HG02973 (cell line): Measurements from ENCODE around the gene SLC35A4.

Source experiments
- ATAC-seq: cut with Tn5 transposase; IDR thresholded peaks from one replicate; pipeline ENCODE4 v1.9.1; 2021; ENCODE audit warnings: moderate library complexity; ENCODE audit not compliant: unreplicated experiment

The SLC35A4 gene

DNA sequence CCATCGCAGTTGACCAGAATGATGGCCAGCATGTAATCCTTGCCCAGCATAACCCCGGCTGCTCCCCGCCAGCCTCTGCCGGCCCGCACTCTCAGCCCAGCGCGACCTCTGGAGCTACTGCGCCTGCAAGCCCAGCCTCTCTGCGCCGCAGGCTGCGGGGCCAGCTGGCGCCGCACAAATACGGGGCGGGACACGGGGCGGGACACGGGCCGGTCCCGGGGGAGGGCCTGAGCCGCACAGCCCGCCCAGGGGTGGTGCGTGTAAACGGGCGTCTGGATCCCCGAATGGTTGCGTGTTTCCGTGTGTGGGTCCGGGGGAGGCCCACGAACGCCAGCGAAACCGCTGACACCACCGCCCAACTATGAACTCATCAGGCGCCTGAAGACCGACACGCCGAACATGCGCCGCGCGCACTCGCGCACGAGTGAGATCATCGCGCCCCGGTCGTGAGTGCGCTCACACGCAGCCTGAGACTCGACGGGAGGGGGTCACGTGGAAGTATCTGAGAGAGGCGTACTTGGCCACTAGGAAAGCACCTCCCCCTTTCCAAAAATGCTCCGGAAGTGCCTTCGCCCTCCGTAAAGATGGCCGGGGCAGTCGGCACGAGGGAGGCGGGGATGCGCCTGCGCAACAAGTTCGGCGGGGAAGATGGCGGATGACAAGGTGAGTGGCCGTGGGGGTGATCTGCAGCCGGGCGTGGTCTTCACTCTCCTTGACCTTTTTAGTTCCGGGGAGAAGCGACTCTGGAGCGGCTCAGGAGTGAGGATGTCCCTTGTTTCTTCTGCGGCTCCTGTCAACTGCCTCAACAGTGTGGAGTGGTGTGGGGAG, at the start of gene SLC35A4, which contains the start of gene APBB3:
Gene SLC35A4 (plus strand): TSS at position 633 of the 828 bp plus-strand sequence. CDS start 2,342 bp downstream, outside the sequence.
Gene APBB3 (minus strand): TSS at position 403 of the 828 bp plus-strand sequence. CDS start 353 bp downstream, at position 50.
- peak; percentile 84 for ATAC-seq

GRCh38 chr5:140524003-140524402, 40.6 kb upstream of the SLC35A4 start:
- ATAC-seq: no peak

- ATAC-seq: no peak
These were observed 24.4 kb upstream of the SLC35A4 start for GRCh38 chr5:140540227-140540626.

DNA sequence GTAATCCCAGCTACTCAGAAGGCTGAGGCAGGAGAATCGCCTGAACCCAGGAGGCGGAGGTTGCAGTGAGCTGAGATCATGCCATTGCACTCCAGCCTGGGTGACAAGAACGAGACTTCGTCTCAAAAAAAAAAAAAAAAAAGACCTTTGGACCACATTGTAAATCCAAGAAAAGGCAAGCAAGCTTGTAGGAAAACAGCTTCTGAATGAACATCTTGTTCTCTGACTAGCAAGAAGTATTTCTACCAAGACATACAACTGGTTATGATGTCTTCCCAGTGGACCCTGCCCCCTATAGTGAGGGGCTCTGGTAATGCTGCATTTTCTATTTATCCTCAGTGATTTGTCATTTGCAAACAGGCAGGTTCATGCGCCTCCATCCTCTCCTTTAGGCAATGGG, 21.7 kb upstream of the SLC35A4 start:
- no peak for ATAC-seq

DNA sequence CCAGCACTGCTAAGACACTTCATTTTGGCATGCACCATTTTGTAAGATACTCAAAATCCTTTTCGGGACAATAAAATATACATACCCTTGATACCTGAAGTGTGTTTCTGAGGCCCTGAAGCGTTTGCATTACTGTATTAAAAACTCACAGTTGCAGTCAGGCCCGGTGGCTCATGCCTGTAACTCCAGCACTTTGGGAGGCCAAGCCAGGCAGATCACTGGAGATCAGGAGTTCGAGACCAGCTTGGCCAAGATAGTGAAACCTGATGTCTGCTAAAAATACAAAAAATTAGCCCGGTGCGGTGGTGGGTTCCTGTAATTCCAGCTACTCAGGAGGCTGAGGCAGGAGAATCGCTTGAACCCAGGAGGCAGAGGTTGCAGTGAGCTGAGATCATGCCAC, 19.6 kb upstream of the SLC35A4 start:
- no peak for ATAC-seq

GRCh38 chr5:140545606-140546005, 19.0 kb upstream of the SLC35A4 start:
- ATAC-seq: no peak

GRCh38 chr5:140546851-140547507, 17.6 kb upstream of the SLC35A4 start:
- no peak for ATAC-seq

DNA sequence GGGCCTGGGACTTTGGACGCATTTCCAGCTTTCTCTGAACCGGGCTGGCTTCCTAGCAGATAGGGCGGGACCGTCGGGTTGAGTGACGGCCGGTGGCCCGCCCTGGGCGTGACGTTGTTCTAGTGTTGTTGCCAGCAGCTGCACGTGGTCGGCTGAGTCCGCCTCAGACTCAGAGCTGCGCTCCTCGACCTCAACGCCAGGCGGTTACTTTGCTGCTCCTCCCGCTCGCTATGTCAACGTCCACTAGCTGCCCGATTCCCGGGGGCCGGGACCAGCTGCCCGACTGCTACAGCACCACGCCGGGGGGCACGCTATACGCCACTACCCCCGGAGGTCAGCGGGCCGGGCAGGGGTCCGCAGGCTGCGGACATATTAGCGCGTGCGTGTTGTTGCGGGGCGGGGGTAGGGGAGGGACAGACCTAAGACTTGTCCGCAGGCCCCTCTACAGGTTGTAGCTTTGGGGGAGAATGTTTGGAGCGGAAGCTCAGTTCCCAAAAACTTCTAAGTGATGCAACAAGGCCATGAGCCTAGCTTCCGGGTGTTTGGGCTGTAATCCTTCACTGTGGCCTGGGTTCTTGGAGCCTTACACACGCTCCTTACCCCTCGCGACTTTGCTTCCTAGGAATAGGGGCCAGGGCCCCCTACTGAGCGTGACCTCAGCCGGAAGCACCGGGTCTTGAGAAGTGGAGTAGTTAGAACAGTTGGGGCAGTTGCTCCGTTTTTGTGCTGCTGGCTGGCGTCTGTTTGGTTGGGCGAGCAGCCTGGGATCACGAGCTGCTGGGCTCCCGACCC, 16.9 kb upstream of the SLC35A4 start, which contains the start of gene EIF4EBP3:
Gene EIF4EBP3 (plus strand): TSS at position 155 of the 792 bp plus-strand sequence. CDS start 76 bp downstream, at position 231.
- peak; percentile 99 for ATAC-seq

- ATAC-seq: no peak
These were observed 16.3 kb upstream of the SLC35A4 start for GRCh38 chr5:140548300-140548688.

DNA sequence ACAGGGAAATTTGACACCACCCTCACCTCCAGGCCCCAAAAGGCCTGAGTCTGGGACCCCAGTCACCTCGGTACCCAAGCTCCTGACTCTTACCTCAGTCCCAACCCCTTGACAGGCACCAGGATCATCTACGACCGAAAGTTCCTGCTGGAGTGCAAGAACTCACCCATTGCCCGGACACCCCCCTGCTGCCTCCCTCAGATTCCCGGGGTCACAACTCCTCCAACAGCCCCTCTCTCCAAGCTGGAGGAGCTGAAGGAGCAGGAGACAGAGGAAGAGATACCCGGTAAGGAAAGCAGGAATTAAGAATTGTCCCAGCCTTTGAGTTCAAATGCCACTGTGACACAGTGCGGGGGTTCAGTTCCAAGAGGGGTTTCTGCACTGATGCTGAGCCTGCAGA, 15.8 kb upstream of the SLC35A4 start:
- no peak for ATAC-seq

DNA sequence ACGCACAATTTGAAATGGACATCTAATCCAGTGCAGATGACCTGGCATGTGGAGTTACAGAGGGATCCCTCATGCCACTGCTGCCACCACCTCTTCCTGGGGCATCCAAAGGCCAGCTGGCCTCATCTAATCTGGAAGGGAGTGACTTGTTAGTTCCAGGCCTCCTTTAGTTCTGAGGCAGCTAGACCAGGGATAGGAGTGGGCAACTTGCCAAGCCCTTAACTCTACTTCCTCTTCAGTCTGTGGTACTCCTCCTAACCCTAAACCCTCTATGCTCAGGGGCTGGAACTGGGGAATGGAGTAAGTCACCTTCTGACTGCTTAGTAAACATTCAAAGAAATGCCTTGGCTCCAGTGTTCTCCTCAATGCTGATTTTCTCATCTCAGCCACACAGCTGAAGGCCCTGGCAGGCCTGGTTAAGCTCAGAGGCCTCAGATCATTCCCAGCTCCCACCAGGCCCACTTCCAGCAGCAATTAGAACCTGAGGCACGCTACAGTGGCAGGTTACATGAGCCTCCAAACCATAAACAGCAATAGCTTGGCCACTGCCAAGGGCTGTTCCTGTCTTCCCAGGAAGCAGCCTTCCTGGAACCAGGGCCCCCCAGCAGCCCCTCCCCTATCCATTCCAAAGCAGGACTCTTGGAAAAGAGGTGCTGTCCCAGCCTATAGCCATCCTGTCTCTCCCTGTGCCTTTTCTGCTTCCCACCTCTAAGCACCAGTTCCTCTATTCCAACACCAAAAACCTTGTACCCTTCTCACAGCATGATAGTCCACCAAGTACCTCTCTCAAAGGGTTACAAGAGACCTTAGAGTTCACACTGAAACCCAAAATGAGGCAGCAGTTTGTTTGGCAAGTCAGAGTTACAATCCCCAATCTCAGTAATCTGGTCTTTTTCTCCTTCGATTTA, 15.1 kb upstream of the SLC35A4 start:
- ATAC-seq: no peak

GRCh38 chr5:140550147-140551079, 14.2 kb upstream of the SLC35A4 start:
- ATAC-seq: no peak

- ATAC-seq: no peak
These were observed 12.8 kb upstream of the SLC35A4 start for GRCh38 chr5:140551872-140552271.

GRCh38 chr5:140553657-140554056, 11.0 kb upstream of the SLC35A4 start:
- no peak for ATAC-seq

DNA sequence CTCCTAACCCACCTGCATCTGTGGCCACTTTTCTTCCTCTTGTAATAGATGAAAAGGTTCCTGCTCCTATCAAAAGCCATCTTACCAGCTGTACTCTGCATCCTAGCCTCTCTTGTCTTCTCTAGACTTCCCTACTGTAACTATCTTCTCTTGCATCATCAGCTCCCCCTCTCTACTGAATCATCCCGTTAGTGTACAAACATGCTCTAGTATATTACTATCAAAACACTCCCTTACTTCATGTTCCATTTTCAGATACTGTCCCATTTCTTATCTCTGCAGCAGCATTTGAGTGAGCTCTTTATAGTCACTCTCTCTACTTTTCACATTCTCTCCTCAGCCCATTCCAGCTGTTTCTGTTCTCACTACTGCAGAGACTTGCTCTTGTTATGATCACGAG, 10.2 kb upstream of the SLC35A4 start:
- no peak for ATAC-seq

GRCh38 chr5:140555747-140556312, 8.8 kb upstream of the SLC35A4 start:
- no peak for ATAC-seq

- no peak for ATAC-seq
These were observed 8.2 kb upstream of the SLC35A4 start for GRCh38 chr5:140556438-140556837.

GRCh38 chr5:140557136-140557805, 7.4 kb upstream of the SLC35A4 start, which contains the start of gene SRA1:
Gene SRA1 (minus strand): TSS chr5:140557473. CDS start chr5:140557452, 21 bp downstream.
- peak; percentile 94 for ATAC-seq
